Endodermal cell (in vitro differentiated cells): ENCODE measurements around the gene SST. TPM values are rescaled to one million over a fixed set of nuclear protein-coding genes. Genes with fewer than 3 reads are reported as not detected.
"Not testable (repeated sequence)": the region's sequence is repeated elsewhere in the genome, so short reads cannot be mapped to it uniquely, and the experiment has no call there.

Experiments
- DNase-seq: peaks from one replicate; pipeline ENCODE4 v3.0.0-alpha.2; 2017
- H3K27ac ChIP-seq: 2 replicates; pipeline ENCODE4 v1.5.1; 2013; ENCODE audit warnings: mild to moderate bottlenecking, low read depth, low read length, moderate library complexity
- H3K27me3 ChIP-seq: 2 replicates; pipeline ENCODE4 v1.6.1; 2013; ENCODE audit warnings: mild to moderate bottlenecking, low read length, moderate library complexity; ENCODE audit not compliant: insufficient read depth, control insufficient read depth, poor library complexity, severe bottlenecking
- H3K36me3 ChIP-seq: 2 replicates; pipeline ENCODE4 v1.7.0; 2013; ENCODE audit warnings: mild to moderate bottlenecking, low read length, moderate library complexity; ENCODE audit not compliant: control insufficient read depth, insufficient read depth
- H3K4me1 ChIP-seq: one replicate; pipeline ENCODE4 v1.7.0; 2013; ENCODE audit warnings: low read length; ENCODE audit not compliant: control insufficient read depth, insufficient read depth
- H3K4me3 ChIP-seq: 2 replicates; pipeline ENCODE4 v1.5.1; 2013; ENCODE audit warnings: mild to moderate bottlenecking, low read length, moderate library complexity
- H3K9ac ChIP-seq: 2 replicates; pipeline ENCODE4 v1.6.1; 2013; ENCODE audit warnings: mild to moderate bottlenecking, low read length, moderate library complexity; ENCODE audit not compliant: poor library complexity, severe bottlenecking; ENCODE audit errors: extremely low read depth
- H3K9me3 ChIP-seq: 2 replicates; pipeline ENCODE4 v1.6.1; 2013; ENCODE audit warnings: mild to moderate bottlenecking, low read length, moderate library complexity; ENCODE audit not compliant: control insufficient read depth
- H3K27ac Mint-ChIP-seq: 2 replicates; pipeline ENCODE4 v1.8.0; 2020; ENCODE audit warnings: mixed read lengths
- H3K27me3 Mint-ChIP-seq: 2 replicates; pipeline ENCODE4 v1.8.0; 2021; ENCODE audit warnings: mild to moderate bottlenecking, mixed read lengths; ENCODE audit not compliant: insufficient read depth
- H3K36me3 Mint-ChIP-seq: 2 replicates; pipeline ENCODE4 v1.8.0; 2020; ENCODE audit warnings: low read depth, mixed read lengths
- H3K4me1 Mint-ChIP-seq: 2 replicates; pipeline ENCODE4 v1.8.0; 2020; ENCODE audit warnings: mixed read lengths
- H3K4me3 Mint-ChIP-seq: 2 replicates; pipeline ENCODE4 v1.8.0; 2020; ENCODE audit warnings: mild to moderate bottlenecking, moderate library complexity, mixed read lengths
- H3K9me3 Mint-ChIP-seq: 2 replicates; pipeline ENCODE4 v1.8.0; 2020; ENCODE audit warnings: mild to moderate bottlenecking, mixed read lengths
- CTCF ChIP-seq: fragments of 200-600 bp; sonication (generic); conservative IDR thresholded peaks from 2 replicates; pipeline ENCODE4 v1.5.0; 2021; ENCODE audit warnings: antibody characterized with exemption, mild to moderate bottlenecking
- WGBS, 2 experiments: methylation state at CpG; one replicate each; pipeline versions ENCODE4 v1.1.5 to v1.1.7; 2013; ENCODE audit warnings: missing lambda C conversion rate in 2 of 2, mixed read lengths in 1 of 2; ENCODE audit not compliant: insufficient coverage in 1 of 2, insufficient read length in 1 of 2; 5-methylcytosine and 5-hydroxymethylcytosine counted together
- total RNA-seq, 2 donors: library from RNA; stranded (reverse); fragmentation: NEBNext Ultra II Directional in 1 of 2; extraction: Animal tissue kit (Norgen Biotek cat#: 25700) in 1 of 2; gene quantifications; 2 replicates in 1 of 2; 3 replicates in 1 of 2; pipeline ENCODE4 v1.2.1, GENCODE V29; 2021

SST gene
- total RNA-seq, 2 donors from 2014 or later: not detected

GRCh38 chr3:187648177-187648576, 22.0 kb downstream of the SST start:
- Mint-ChIP-seq H3K4me3 (no peak overlapping the region), H3K4me1 (peaks cover 5% of the 10 kb centered on the region), H3K27me3 (peaks cover 30% of the 10 kb centered on the region), H3K36me3 (no peaks in the 10 kb centered on the region), H3K9me3 (peaks cover 5% of the 10 kb centered on the region), H3K27ac (no peak overlapping the region)
- WGBS, 2 experiments: 86 to 90% methylated on average over 2 of the region's 2 CpGs
- Histone ChIP-seq H3K4me1 (no peaks in the 10 kb centered on the region), H3K9me3 (no peaks in the 10 kb centered on the region), H3K9ac (no peak overlapping the region), H3K36me3 (no peaks in the 10 kb centered on the region), H3K27ac (no peak overlapping the region), H3K27me3 (peaks cover 4% of the 10 kb centered on the region), H3K4me3 (no peak overlapping the region)
- no peak for TF ChIP-seq CTCF
- DNase-seq: no peak

- peaks cover 5% of the 10 kb centered on the region for H3K9me3 Mint-ChIP-seq
- H3K9me3 ChIP-seq: no peaks in the 10 kb centered on the region
Observed at GRCh38 chr3:187646906-187647660, 23.1 kb downstream of the SST start.

GRCh38 chr3:187645379-187645778, 24.8 kb downstream of the SST start:
- H3K4me3 Mint-ChIP-seq, H3K36me3 ChIP-seq, H3K36me3 Mint-ChIP-seq, H3K4me1 ChIP-seq, H3K27me3 ChIP-seq, H3K27ac Mint-ChIP-seq, H3K9me3 ChIP-seq, H3K4me1 Mint-ChIP-seq, H3K9ac ChIP-seq, DNase-seq, H3K27ac ChIP-seq, H3K9me3 Mint-ChIP-seq, H3K4me3 ChIP-seq: not testable (repeated sequence)
- WGBS, 2 experiments: 67 to 91% methylated on average over 1 of the region's 1 CpG
- H3K27me3 Mint-ChIP-seq: peaks cover 22% of the 10 kb centered on the region

More at GRCh38 chr3:187646906-187647660, 23.1 kb downstream of the SST start:
- no peaks in the 10 kb centered on the region for H3K36me3 ChIP-seq
- H3K4me3 ChIP-seq: no peak overlapping the region
- Mint-ChIP-seq H3K27me3 (peaks cover 30% of the 10 kb centered on the region), H3K36me3 (no peaks in the 10 kb centered on the region), H3K4me3 (no peak overlapping the region), H3K4me1 (peaks cover 5% of the 10 kb centered on the region), H3K27ac (no peak overlapping the region)
- H3K27me3 ChIP-seq: peaks cover 6% of the 10 kb centered on the region
- H3K27ac ChIP-seq: no peak overlapping the region
- 91 to 100% methylated on average over 4 to 5 of the region's 5 CpGs for WGBS, 2 experiments
- no peak for TF ChIP-seq CTCF
- H3K9ac ChIP-seq: no peak overlapping the region
- DNase-seq: no peak
- no peaks in the 10 kb centered on the region for H3K4me1 ChIP-seq
